Small intestine (tissue), 7 donors: Measurements from ENCODE around the gene HOXD13. TPM values are rescaled to one million over a fixed set of nuclear protein-coding genes. Genes with fewer than 3 reads are reported as not detected.

ENCODE experiments used
- DNase-seq, 2 donors: peaks; one replicate each; pipeline versions ENCODE4 v3.0.0 to v3.0.0-alpha.2; 2013
- FAIRE-seq: peaks from 2 replicates; lab custom pipeline; 2012; peaks lifted over from hg19 to GRCh38; lab: Jason Lieb, UNC
- H3K27ac ChIP-seq, 3 donors: one replicate each; pipeline ENCODE4 v1.5.1; 2013; ENCODE audit warnings: low read length in 2 of 3, mild to moderate bottlenecking in 2 of 3, control low read depth in 1 of 3, inconsistent platforms in 1 of 3, low read depth in 1 of 3, moderate library complexity in 1 of 3
- H3K27me3 ChIP-seq, 3 donors: one replicate each; pipeline ENCODE4 v1.6.1; 2013; ENCODE audit warnings: low read length in 3 of 3, inconsistent platforms in 1 of 3; ENCODE audit not compliant: control insufficient read depth in 3 of 3, insufficient read depth in 3 of 3
- H3K36me3 ChIP-seq, 3 donors: one replicate each; pipeline ENCODE4 v1.6.1; 2013; ENCODE audit warnings: low read length in 3 of 3, inconsistent platforms in 1 of 3, low read depth in 1 of 3, mild to moderate bottlenecking in 1 of 3, moderate library complexity in 1 of 3; ENCODE audit not compliant: control insufficient read depth in 3 of 3, insufficient read depth in 2 of 3
- H3K4me1 ChIP-seq, 3 donors: one replicate each; pipeline ENCODE4 v1.6.1; 2013; ENCODE audit warnings: low read length in 2 of 3, inconsistent platforms in 1 of 3, low read depth in 1 of 3, mild to moderate bottlenecking in 1 of 3, moderate library complexity in 1 of 3; ENCODE audit not compliant: control insufficient read depth in 3 of 3, insufficient read depth in 2 of 3
- H3K4me3 ChIP-seq, 3 donors: one replicate each; pipeline ENCODE4 v1.5.1; 2013; ENCODE audit warnings: low read length in 3 of 3, control low read depth in 1 of 3, inconsistent platforms in 1 of 3, low read depth in 1 of 3, mild to moderate bottlenecking in 1 of 3, moderate library complexity in 1 of 3
- H3K9me3 ChIP-seq, 2 donors: one replicate each; pipeline ENCODE4 v1.6.1; 2013; ENCODE audit warnings: low read depth in 1 of 2, low read length in 1 of 2; ENCODE audit not compliant: control insufficient read depth in 2 of 2, insufficient read depth in 1 of 2
- WGBS, 3 donors: extraction: QIAGEN DNeasy Blood & Tissue Kit; methylation state at CpG; one replicate each; pipeline ENCODE4 v1.1.7; 2013; 5-methylcytosine and 5-hydroxymethylcytosine counted together
- polyA plus RNA-seq, 4 donors: library from polyadenylated mRNA; stranded (reverse) in 3 of 4; unstranded in 1 of 4; fragments of 200-250 nt in 3 of 4; fragments of 120-200 nt in 1 of 4; gene quantifications; one replicate each; pipeline versions ENCODE4 v1.2.1 to v1.2.3, GENCODE V29; 2013
- donor health status: healthy with polysubstance abuse.
- donor health status: control.
- donor health status: control.
- donor health status: Bipolar disorder and iron deficiency.
- donor health status: healthy.

The HOXD13 gene
- polyA plus RNA-seq, 4 donors = not detected

GRCh38 chr2:176099728-176100546 is 7.4 kb downstream of the HOXD13 start, which contains the start of gene HOXD12:
Gene HOXD12, plus strand, starts transcription at chr2:176099795. Its CDS starts 7 bp downstream, at chr2:176099802.
- no peak within 1 kb of the TSS for H3K27ac ChIP-seq
- no peak for DNase-seq
- H3K9me3 ChIP-seq = peaks cover 0 to 5% of the 10 kb centered on the region in 2 donors
- no peak within 1 kb of the TSS for H3K4me3 ChIP-seq
- FAIRE-seq = no peak
- no peaks in the 10 kb centered on the region for H3K36me3 ChIP-seq
- H3K27me3 ChIP-seq = peaks cover 8 to 100% (median 84%) of the 10 kb centered on the region in 3 donors
- peaks cover 0 to 9% (median 3%) of the 10 kb centered on the region in 3 donors for H3K4me1 ChIP-seq
- 7 to 14% (median 13%) methylated on average over 69 to 70 of the region's 70 CpGs for WGBS, 3 donors

- Histone ChIP-seq H3K27ac (no peak overlapping the region), H3K9me3 (peaks cover 0 to 6% of the 10 kb centered on the region in 2 donors), H3K4me1 (peaks cover 0 to 9% (median 3%) of the 10 kb centered on the region in 3 donors), H3K4me3 (no peak overlapping the region), H3K27me3 (peaks cover 8 to 100% (median 86%) of the 10 kb centered on the region in 3 donors), H3K36me3 (no peaks in the 10 kb centered on the region)
- DNase-seq = no peak
- no peak for FAIRE-seq
- WGBS, 3 donors = 10 to 28% (median 19%) methylated on average over 28 of the region's 28 CpGs
Measured at GRCh38 chr2:176100547-176101140, 8.1 kb downstream of the HOXD13 start.

- no peak for FAIRE-seq
- H3K4me1 ChIP-seq = peaks cover 0 to 9% (median 3%) of the 10 kb centered on the region in 3 donors
- no peaks in the 10 kb centered on the region for H3K36me3 ChIP-seq
Measured at GRCh38 chr2:176101216-176101830, 8.8 kb downstream of the HOXD13 start.

GRCh38 chr2:176101842-176102241 is 9.3 kb downstream of the HOXD13 start:
- Histone ChIP-seq H3K9me3 (peaks cover 0 to 6% of the 10 kb centered on the region in 2 donors), H3K4me3 (no peak overlapping the region), H3K27me3 (peaks cover 8 to 99% (median 85%) of the 10 kb centered on the region in 3 donors), H3K27ac (no peak overlapping the region), H3K4me1 (peaks cover 0 to 7% (median 3%) of the 10 kb centered on the region in 3 donors), H3K36me3 (no peaks in the 10 kb centered on the region)
- DNase-seq = no peak
- WGBS, 3 donors = 22 to 33% (median 28%) methylated on average over 5 of the region's 5 CpGs
- FAIRE-seq = no peak

More at GRCh38 chr2:176101216-176101830, 8.8 kb downstream of the HOXD13 start:
- H3K27me3 ChIP-seq = peaks cover 8 to 100% (median 89%) of the 10 kb centered on the region in 3 donors
- H3K27ac ChIP-seq = no peak overlapping the region
- no peak for DNase-seq
- H3K4me3 ChIP-seq = no peak overlapping the region
- peaks cover 0 to 6% of the 10 kb centered on the region in 2 donors for H3K9me3 ChIP-seq
- WGBS, 3 donors = 10 to 22% (median 16%) methylated on average over 2 of the region's 2 CpGs

- Histone ChIP-seq H3K27me3 (peaks cover 12 to 98% (median 85%) of the 10 kb centered on the region in 3 donors), H3K9me3 (peaks cover 0 to 6% of the 10 kb centered on the region in 2 donors), H3K4me1 (peaks cover 0 to 1% (median 0%) of the 10 kb centered on the region in 3 donors), H3K4me3 (no peak overlapping the region), H3K27ac (no peak overlapping the region), H3K36me3 (no peaks in the 10 kb centered on the region)
- 15 to 17% (median 16%) methylated on average over 7 of the region's 7 CpGs for WGBS, 3 donors
- DNase-seq (no peak), FAIRE-seq (no peak)
Measured at GRCh38 chr2:176102309-176102866, 9.9 kb downstream of the HOXD13 start.

GRCh38 chr2:176103194-176103593 is 10.7 kb downstream of the HOXD13 start:
- Histone ChIP-seq H3K9me3 (peaks cover 0 to 6% of the 10 kb centered on the region in 2 donors), H3K4me1 (no peaks in the 10 kb centered on the region), H3K36me3 (no peaks in the 10 kb centered on the region), H3K27me3 (peaks cover 16 to 92% (median 77%) of the 10 kb centered on the region in 3 donors), H3K27ac (no peak overlapping the region), H3K4me3 (no peak overlapping the region)
- DNase-seq = no peak
- no peak for FAIRE-seq
- 20 to 33% (median 20%) methylated on average over 7 of the region's 7 CpGs for WGBS, 3 donors

- H3K27me3 ChIP-seq = peaks cover 16 to 91% (median 74%) of the 10 kb centered on the region in 3 donors
- no peaks in the 10 kb centered on the region for H3K4me1 ChIP-seq
- H3K27ac ChIP-seq = peak overlapping the region in 1 of 3 donors; percentile 42
- DNase-seq = no peak
- peak overlapping the region in 1 of 3 donors; percentile 32 for H3K4me3 ChIP-seq
- WGBS, 3 donors = 6 to 12% (median 9%) methylated on average over 17 of the region's 17 CpGs
- FAIRE-seq = no peak
- H3K9me3 ChIP-seq = peaks cover 0 to 6% of the 10 kb centered on the region in 2 donors
- H3K36me3 ChIP-seq = no peaks in the 10 kb centered on the region
Measured at GRCh38 chr2:176103742-176104315, 11.3 kb downstream of the HOXD13 start.
